Parathyroid adenoma (tissue), 2 donors: ENCODE measurements around the gene MYL2.

Experiments
- H2AFZ ChIP-seq: fragments of 300-600 bp; sonication (generic); one replicate; pipeline ENCODE4 v1.7.0; 2017; ENCODE audit warnings: antibody characterized with exemption, mild to moderate bottlenecking
- H3K27ac ChIP-seq: fragments of 300-600 bp; sonication (generic); one replicate; pipeline ENCODE4 v1.7.0; 2017
- H3K27me3 ChIP-seq: fragments of 300-600 bp; sonication (generic); one replicate; pipeline ENCODE4 v1.7.0; 2017; ENCODE audit warnings: low read length; ENCODE audit not compliant: control insufficient read depth, insufficient read depth
- H3K36me3 ChIP-seq: fragments of 300-600 bp; sonication (generic); one replicate; pipeline ENCODE4 v1.7.0; 2017; ENCODE audit warnings: low read length; ENCODE audit not compliant: control insufficient read depth, insufficient read depth
- H3K4me1 ChIP-seq: fragments of 300-600 bp; sonication (generic); one replicate; pipeline ENCODE4 v1.7.0; 2017; ENCODE audit warnings: control low read depth
- H3K4me2 ChIP-seq: fragments of 300-600 bp; sonication (generic); one replicate; pipeline ENCODE4 v1.7.0; 2017; ENCODE audit warnings: low read length
- H3K4me3 ChIP-seq: fragments of 300-600 bp; sonication (generic); one replicate; pipeline ENCODE4 v1.7.0; 2017; ENCODE audit warnings: low read depth, low read length
- H3K79me2 ChIP-seq: fragments of 300-600 bp; sonication (generic); one replicate; pipeline ENCODE4 v1.7.0; 2017; ENCODE audit warnings: control low read depth
- H3K9ac ChIP-seq: fragments of 300-600 bp; sonication (generic); one replicate; pipeline ENCODE4 v1.7.0; 2017; ENCODE audit warnings: mild to moderate bottlenecking
- H3K9me3 ChIP-seq: fragments of 300-600 bp; sonication (generic); one replicate; pipeline ENCODE4 v1.7.0; 2017; ENCODE audit warnings: low read length; ENCODE audit not compliant: control insufficient read depth
- TF ChIP-seq, protein P1 (sequence below): fragments of 300-600 bp; sonication (generic); IDR thresholded peaks from one replicate; pipeline ENCODE4 v1.7.0; 2017; ENCODE audit warnings: antibody characterized with exemption, mild to moderate bottlenecking
- donor health status: primary hyperparathyroidism.

MYL2 gene

DNA sequence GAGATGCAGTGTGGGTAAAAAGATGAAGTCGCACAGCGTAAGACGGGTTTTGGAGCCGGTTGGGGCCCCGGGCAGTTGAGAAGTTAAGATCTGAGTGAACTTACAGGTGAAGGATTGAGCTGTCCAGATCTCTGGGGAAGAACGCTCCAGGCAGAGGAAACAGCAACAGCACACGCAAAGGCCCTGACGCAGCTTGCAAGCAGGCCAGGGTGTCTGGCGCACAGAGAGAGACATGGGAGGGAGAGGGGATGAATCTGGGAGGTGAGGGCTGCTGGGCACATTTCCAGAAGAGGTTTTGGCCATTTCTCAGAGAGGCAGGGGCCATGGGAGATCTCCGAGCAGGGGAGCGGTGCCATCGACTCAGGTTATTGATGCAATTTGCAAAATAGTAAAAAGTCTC lies 31.0 kb downstream of the MYL2 start:
- Histone ChIP-seq H3K36me3 (no peaks in the 10 kb centered on the region), H3K27ac (no peak overlapping the region), H2AFZ (no peak overlapping the region), H3K4me2 (no peak overlapping the region), H3K4me3 (no peak overlapping the region), H3K4me1 (no peaks in the 10 kb centered on the region), H3K9me3 (no peaks in the 10 kb centered on the region), H3K79me2 (no peaks in the 10 kb centered on the region), H3K27me3 (no peaks in the 10 kb centered on the region), H3K9ac (no peak overlapping the region)
- TF ChIP-seq, protein P1, sequence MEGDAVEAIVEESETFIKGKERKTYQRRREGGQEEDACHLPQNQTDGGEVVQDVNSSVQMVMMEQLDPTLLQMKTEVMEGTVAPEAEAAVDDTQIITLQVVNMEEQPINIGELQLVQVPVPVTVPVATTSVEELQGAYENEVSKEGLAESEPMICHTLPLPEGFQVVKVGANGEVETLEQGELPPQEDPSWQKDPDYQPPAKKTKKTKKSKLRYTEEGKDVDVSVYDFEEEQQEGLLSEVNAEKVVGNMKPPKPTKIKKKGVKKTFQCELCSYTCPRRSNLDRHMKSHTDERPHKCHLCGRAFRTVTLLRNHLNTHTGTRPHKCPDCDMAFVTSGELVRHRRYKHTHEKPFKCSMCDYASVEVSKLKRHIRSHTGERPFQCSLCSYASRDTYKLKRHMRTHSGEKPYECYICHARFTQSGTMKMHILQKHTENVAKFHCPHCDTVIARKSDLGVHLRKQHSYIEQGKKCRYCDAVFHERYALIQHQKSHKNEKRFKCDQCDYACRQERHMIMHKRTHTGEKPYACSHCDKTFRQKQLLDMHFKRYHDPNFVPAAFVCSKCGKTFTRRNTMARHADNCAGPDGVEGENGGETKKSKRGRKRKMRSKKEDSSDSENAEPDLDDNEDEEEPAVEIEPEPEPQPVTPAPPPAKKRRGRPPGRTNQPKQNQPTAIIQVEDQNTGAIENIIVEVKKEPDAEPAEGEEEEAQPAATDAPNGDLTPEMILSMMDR: no peak

DNA sequence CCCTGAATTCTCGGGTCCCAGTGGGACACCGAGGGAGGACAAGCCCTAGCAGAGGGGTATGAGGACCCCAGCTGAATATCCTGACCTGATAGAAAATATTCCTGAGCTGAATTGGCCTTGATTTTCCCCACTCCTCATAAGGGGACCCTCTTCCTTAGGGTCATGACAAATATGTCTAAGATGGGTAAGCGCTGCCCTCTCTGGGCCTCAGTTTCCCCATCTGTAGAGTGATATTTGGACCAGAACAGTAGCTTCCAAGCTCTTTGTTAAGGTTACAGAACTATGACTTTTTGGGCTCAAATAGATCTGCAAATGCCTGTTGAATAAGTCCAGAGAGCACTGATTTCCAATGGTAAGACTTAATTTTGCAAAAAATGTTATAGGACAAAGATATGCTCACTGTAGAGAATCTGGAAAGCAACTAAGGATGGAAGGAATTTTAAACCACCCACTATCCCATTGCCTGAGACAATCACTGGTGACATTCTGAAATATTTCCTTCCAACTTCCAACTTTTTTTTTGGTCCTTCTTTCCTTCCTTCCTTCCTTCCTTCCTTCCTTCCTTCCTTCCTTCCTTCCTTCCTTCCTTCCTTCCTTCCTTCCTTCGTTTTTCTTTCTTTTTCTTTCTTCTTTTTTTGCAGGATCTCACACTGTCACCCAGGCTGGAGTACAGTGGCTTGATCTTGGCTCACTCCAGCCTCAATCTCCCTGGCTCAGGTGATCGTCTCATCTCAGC lies 32.0 kb downstream of the MYL2 start:
- H3K9me3 ChIP-seq: no peaks in the 10 kb centered on the region
- H3K79me2 ChIP-seq: no peaks in the 10 kb centered on the region
- TF ChIP-seq, protein P1: no peak
- no peak overlapping the region for H3K9ac ChIP-seq
- no peaks in the 10 kb centered on the region for H3K27me3 ChIP-seq
- no peak overlapping the region for H3K27ac ChIP-seq
- no peak overlapping the region for H3K4me3 ChIP-seq
- peak overlapping the region; percentile 47 for H2AFZ ChIP-seq
- H3K4me1 ChIP-seq: no peaks in the 10 kb centered on the region
- H3K36me3 ChIP-seq: no peaks in the 10 kb centered on the region
- H3K4me2 ChIP-seq: no peak overlapping the region

DNA sequence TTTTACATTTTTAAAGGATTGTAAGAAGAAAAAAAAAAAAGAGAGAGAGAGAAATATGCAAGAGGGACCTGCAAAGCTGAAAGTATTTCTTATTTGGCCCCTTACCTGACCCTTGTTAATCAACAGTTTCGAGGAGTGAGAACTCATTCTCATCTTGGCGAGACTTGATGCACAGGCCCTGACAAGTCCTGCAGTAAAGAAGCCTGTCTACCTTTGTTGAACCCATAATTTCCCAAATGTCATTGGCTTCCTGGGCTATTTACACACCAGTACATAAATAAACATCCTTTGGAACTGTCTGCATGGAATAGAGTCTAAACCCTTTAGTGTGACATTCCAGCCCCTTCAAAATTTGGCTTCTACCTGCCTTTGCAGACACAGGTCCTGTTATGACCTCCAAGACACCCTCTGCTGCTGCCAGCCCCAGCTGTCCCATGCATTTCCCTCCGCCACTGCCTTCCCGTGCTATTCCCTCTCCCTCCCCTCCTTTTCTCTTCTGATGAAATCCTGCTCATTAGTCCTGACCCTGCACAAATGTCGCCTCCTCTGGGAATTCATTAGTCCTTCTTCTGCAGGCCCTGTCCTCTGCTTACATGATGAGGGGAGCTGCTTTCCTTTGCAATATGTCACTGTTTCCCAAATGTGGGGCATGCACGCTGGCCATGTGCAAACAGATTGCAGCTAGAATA lies 35.1 kb downstream of the MYL2 start:
- Histone ChIP-seq H3K9me3 (no peaks in the 10 kb centered on the region), H3K27ac (no peak overlapping the region), H3K9ac (no peak overlapping the region), H3K4me2 (no peak overlapping the region), H3K4me1 (no peaks in the 10 kb centered on the region), H3K4me3 (no peak overlapping the region), H3K79me2 (no peaks in the 10 kb centered on the region), H3K27me3 (no peaks in the 10 kb centered on the region), H2AFZ (no peak overlapping the region), H3K36me3 (no peaks in the 10 kb centered on the region)
- TF ChIP-seq, protein P1: no peak

DNA sequence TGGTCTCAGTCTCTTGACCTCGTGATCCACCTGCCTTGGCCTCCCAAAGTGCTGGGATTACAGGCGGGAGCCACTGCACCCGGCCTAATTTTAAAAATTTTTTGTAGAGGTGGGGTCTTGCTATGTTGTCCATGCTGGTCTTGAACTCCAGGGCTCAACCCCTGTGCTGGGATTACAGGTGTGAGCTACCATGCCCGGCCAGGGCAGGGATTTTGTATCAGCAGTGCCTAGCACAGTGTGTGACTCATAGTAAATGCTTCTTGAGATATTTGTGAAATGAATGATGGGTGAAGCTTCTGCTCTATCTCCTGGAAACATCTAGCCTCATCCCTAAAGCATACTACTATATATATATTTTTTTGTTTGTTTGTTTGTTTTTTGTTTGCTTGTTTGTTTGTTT lies 37.1 kb downstream of the MYL2 start:
- Histone ChIP-seq H3K79me2 (no peaks in the 10 kb centered on the region), H3K9ac (no peak overlapping the region), H3K36me3 (no peaks in the 10 kb centered on the region), H3K4me1 (no peaks in the 10 kb centered on the region), H3K4me2 (no peak overlapping the region), H2AFZ (no peak overlapping the region), H3K4me3 (no peak overlapping the region), H3K27me3 (no peaks in the 10 kb centered on the region), H3K27ac (no peak overlapping the region), H3K9me3 (no peaks in the 10 kb centered on the region)
- TF ChIP-seq, protein P1: no peak

DNA sequence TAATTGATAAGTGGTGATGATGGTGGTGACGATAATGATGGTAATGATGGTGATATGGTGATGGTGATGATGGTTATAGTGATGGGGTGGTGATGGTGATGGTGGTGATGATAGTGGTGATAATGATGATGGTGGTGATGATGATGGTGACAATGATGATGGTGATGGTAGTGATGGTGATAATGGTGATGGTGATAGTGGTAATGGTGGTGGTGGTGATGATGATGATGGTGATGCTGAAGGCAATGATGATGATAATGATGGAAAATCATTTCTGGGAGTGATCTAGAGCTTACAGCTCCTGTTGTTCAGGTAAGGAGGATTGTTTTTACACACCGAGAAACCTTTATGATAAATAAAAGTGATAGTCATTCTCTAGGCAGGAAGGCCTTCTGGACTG lies 39.7 kb downstream of the MYL2 start:
- Histone ChIP-seq H3K4me1 (no peaks in the 10 kb centered on the region), H2AFZ (no peak overlapping the region), H3K79me2 (no peaks in the 10 kb centered on the region), H3K4me3 (no peak overlapping the region), H3K27me3 (no peaks in the 10 kb centered on the region), H3K9me3 (no peaks in the 10 kb centered on the region), H3K9ac (no peak overlapping the region), H3K4me2 (no peak overlapping the region), H3K27ac (no peak overlapping the region), H3K36me3 (no peaks in the 10 kb centered on the region)
- TF ChIP-seq, protein P1: no peak
